Esophagus squamous epithelium (tissue), 4 donors: ENCODE measurements around the gene MOXD1.

Source experiments
- POLR2A ChIP-seq, 4 donors: fragments of 450-650 bp; IDR thresholded peaks; one replicate each; pipeline ENCODE4 v1.6.1; 2017; ENCODE audit warnings: antibody characterized with exemption in 4 of 4, mild to moderate bottlenecking in 4 of 4, moderate library complexity in 3 of 4
- TF ChIP-seq, protein P1 (sequence below), 6 experiments: fragments of 450-650 bp in 4 of 6; fragments of 200-600 bp in 2 of 6; sonication (generic) in 2 of 6; IDR thresholded peaks; one replicate each; pipeline ENCODE4 v1.5.1; 2016 to 2019; ENCODE audit warnings: antibody characterized with exemption in 6 of 6, mild to moderate bottlenecking in 4 of 6, moderate library complexity in 4 of 6

DNA sequence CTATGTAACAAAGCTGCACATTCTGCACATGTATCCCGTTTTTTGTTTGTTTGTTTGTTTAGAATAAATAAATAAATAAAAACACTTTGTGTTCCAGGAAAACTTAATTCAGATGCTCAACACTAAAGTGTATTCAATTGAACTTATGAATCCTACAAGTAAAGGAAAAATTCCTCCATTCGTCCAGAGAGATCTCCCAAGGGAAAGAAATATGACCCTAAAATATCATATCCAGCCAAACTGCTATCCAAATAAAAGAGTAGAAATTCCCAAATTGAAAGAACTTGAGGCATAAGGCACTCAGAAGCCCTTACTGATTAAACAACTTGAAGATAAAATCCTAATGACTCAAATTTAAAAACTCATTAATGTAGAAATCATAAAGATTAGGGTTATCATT is 90.4 kb downstream of the MOXD1 start:
- TF ChIP-seq, protein P1, sequence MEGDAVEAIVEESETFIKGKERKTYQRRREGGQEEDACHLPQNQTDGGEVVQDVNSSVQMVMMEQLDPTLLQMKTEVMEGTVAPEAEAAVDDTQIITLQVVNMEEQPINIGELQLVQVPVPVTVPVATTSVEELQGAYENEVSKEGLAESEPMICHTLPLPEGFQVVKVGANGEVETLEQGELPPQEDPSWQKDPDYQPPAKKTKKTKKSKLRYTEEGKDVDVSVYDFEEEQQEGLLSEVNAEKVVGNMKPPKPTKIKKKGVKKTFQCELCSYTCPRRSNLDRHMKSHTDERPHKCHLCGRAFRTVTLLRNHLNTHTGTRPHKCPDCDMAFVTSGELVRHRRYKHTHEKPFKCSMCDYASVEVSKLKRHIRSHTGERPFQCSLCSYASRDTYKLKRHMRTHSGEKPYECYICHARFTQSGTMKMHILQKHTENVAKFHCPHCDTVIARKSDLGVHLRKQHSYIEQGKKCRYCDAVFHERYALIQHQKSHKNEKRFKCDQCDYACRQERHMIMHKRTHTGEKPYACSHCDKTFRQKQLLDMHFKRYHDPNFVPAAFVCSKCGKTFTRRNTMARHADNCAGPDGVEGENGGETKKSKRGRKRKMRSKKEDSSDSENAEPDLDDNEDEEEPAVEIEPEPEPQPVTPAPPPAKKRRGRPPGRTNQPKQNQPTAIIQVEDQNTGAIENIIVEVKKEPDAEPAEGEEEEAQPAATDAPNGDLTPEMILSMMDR (IDR thresholded peaks at IDR 0.05), result no peak
- TF ChIP-seq POLR2A (IDR thresholded peaks at IDR 0.05), result no peak
